B cell (primary cell): ENCODE results near the gene HOXC13. TPM values are rescaled to one million over a fixed set of nuclear protein-coding genes. Genes with fewer than 3 reads are reported as not detected.

Source experiments
- ATAC-seq: fragments of 200-7000 bp; cut with Tn5 transposase; one replicate; pipeline ENCODE4 v1.10.0; 2021; ENCODE audit warnings: low read depth, mild to moderate bottlenecking, moderate number of reproducible peaks, moderate library complexity
- CTCF ChIA-PET: fragments of 350-600 bp; sonication (Branson Sonifier 250); formaldehyde crosslinking; loops from one replicate; lab custom pipeline; 2021; ENCODE audit warnings: antibody characterized with exemption, inconsistent platforms; lab: Charles Lee
- POLR2A ChIA-PET: fragments of 350-600 bp; sonication (Branson Sonifier 250); formaldehyde crosslinking; loops from one replicate; lab custom pipeline; 2021; ENCODE audit warnings: antibody characterized with exemption; lab: Charles Lee
- DNase-seq: peaks from one replicate; pipeline ENCODE4 v3.0.0; 2013
- H2AFZ ChIP-seq: 2 replicates; pipeline ENCODE4 v1.6.1; 2012; ENCODE audit warnings: mild to moderate bottlenecking, low read depth, low read length; ENCODE audit not compliant: insufficient read depth, poor library complexity, severe bottlenecking
- H3K27ac ChIP-seq, 2 donors: 1 replicate in 1 of 2; 2 replicates in 1 of 2; pipeline ENCODE4 v1.5.1; 2012 to 2013; ENCODE audit warnings: low read length in 2 of 2, mild to moderate bottlenecking in 2 of 2, moderate library complexity in 1 of 2
- H3K27me3 ChIP-seq, 4 experiments: fragments of 200-600 bp in 1 of 4; sonication (generic) in 1 of 4; replicated peaks in 1 of 4; 1 replicate in 2 of 4; 2 replicates in 2 of 4; pipeline versions ENCODE4 v1.6.1 to v1.7.0; 2013 to 2016; ENCODE audit warnings: low read length in 3 of 4, mild to moderate bottlenecking in 2 of 4, mixed read lengths in 1 of 4, moderate library complexity in 1 of 4; ENCODE audit not compliant: insufficient read depth in 4 of 4, control insufficient read depth in 3 of 4; ENCODE audit errors: control extremely low read depth in 1 of 4
- H3K36me3 ChIP-seq, 2 experiments: replicated peaks in 1 of 2; 1 replicate in 1 of 2; 2 replicates in 1 of 2; pipeline versions ENCODE4 v1.6.1 to v1.7.1; 2013; ENCODE audit warnings: low read length in 1 of 2; ENCODE audit not compliant: insufficient read depth in 2 of 2, control insufficient read depth in 1 of 2; ENCODE audit errors: control extremely low read depth in 1 of 2, extremely low read depth in 1 of 2
- H3K4me1 ChIP-seq, 2 donors: fragments of 200-600 bp in 1 of 2; sonication (generic) in 1 of 2; 1 replicate in 1 of 2; 2 replicates in 1 of 2; pipeline versions ENCODE4 v1.5.1 to v1.6.1; 2013 to 2017; ENCODE audit warnings: low read length in 2 of 2; ENCODE audit not compliant: control insufficient read depth in 2 of 2, insufficient read depth in 2 of 2
- H3K4me2 ChIP-seq: replicated peaks from 2 replicates; pipeline ENCODE3; 2012; ENCODE audit warnings: mild to moderate bottlenecking, low read depth, low read length; ENCODE audit not compliant: poor library complexity, severe bottlenecking
- H3K4me3 ChIP-seq, 5 experiments: fragments of 200-600 bp in 1 of 5; sonication (generic) in 1 of 5; 1 replicate in 3 of 5; 2 replicates in 2 of 5; pipeline versions ENCODE4 v1.5.1 to v1.7.0; 2011 to 2016; ENCODE audit warnings: low read length in 4 of 5, mild to moderate bottlenecking in 4 of 5, low read depth in 2 of 5, control low read depth in 1 of 5, moderate library complexity in 1 of 5; ENCODE audit not compliant: insufficient read depth in 1 of 5; ENCODE audit errors: control extremely low read depth in 1 of 5, extremely low read depth in 1 of 5
- H3K79me2 ChIP-seq: fragments of 200-600 bp; sonication (generic); one replicate; pipeline ENCODE4 v1.6.0; 2016; ENCODE audit warnings: low read length; ENCODE audit not compliant: control insufficient read depth, insufficient read depth
- H3K9ac ChIP-seq: fragments of 200-600 bp; sonication (generic); 2 replicates; pipeline ENCODE4 v1.6.1; 2017; ENCODE audit warnings: mild to moderate bottlenecking, low read length, moderate library complexity
- H3K9me3 ChIP-seq, 3 donors: one replicate each; pipeline versions ENCODE4 v1.6.1 to v1.7.1; 2013; ENCODE audit warnings: low read length in 2 of 3; ENCODE audit not compliant: control insufficient read depth in 2 of 3, insufficient read depth in 1 of 3; ENCODE audit errors: control extremely low read depth in 1 of 3
- H4K20me1 ChIP-seq: 2 replicates; pipeline ENCODE4 v1.6.0; 2012; ENCODE audit warnings: mild to moderate bottlenecking, low read length; ENCODE audit not compliant: insufficient read depth, control insufficient read depth, poor library complexity, severe bottlenecking
- H3K27ac Mint-ChIP-seq: one replicate; pipeline ENCODE4 v1.8.0; 2021; ENCODE audit warnings: mixed read lengths
- H3K27me3 Mint-ChIP-seq: one replicate; pipeline ENCODE4 v1.8.0; 2021; ENCODE audit warnings: mixed read lengths
- H3K4me1 Mint-ChIP-seq: one replicate; pipeline ENCODE4 v1.8.0; 2021; ENCODE audit warnings: mixed read lengths
- H3K4me3 Mint-ChIP-seq: one replicate; pipeline ENCODE4 v1.8.0; 2021; ENCODE audit warnings: mixed read lengths
- H3K9me3 Mint-ChIP-seq: one replicate; pipeline ENCODE4 v1.8.0; 2022; ENCODE audit warnings: mixed read lengths; ENCODE audit not compliant: insufficient read depth
- CTCF ChIP-seq: fragments of 200-600 bp; IDR thresholded peaks from one replicate; pipeline ENCODE4 v1.8.0; 2022; ENCODE audit warnings: antibody characterized with exemption, mild to moderate bottlenecking
- EZH2 ChIP-seq: IDR thresholded peaks from 2 replicates; pipeline ENCODE4 v1.6.1; 2012; ENCODE audit warnings: borderline replicate concordance, low read depth, mild to moderate bottlenecking, moderate library complexity, low read length; ENCODE audit not compliant: insufficient read depth, poor library complexity, severe bottlenecking
- WGBS: methylation state at CpG from one replicate; pipeline ENCODE4 v1.1.5; 2013; ENCODE audit warnings: missing lambda C conversion rate; ENCODE audit not compliant: insufficient coverage; 5-methylcytosine and 5-hydroxymethylcytosine counted together
- intact Hi-C: fragments of 100-400 bp; cut with micrococcal nuclease; formaldehyde crosslinking; loops from one replicate; pipeline ENCODE4 v1.10.0; 2022
- polyA plus RNA-seq: library from polyadenylated mRNA; depleted of rRNA; stranded (reverse); fragments of >200 nt; gene quantifications from 2 replicates; pipeline ENCODE4 v1.2.3, GENCODE V29; 2012
- total RNA-seq, 2 donors: library from RNA; stranded (reverse); fragments of 120-200 nt in 1 of 2; gene quantifications; 1 replicate in 1 of 2; 2 replicates in 1 of 2; pipeline versions ENCODE4 v1.2.3 to v1.2.4, GENCODE V29; 2013 to 2022

HOXC13 gene
- total and polyA plus RNA-seq, 2 donors (not counting 1 experiment from before 2014, with no cell fraction given): not detected

- Histone ChIP-seq H3K27ac (no peak overlapping the region), H3K36me3 (no peaks in the 10 kb centered on the region), H3K4me2 (no peak overlapping the region), H3K79me2 (no peaks in the 10 kb centered on the region), H3K9ac (no peak overlapping the region), H3K27me3 (peaks cover 0 to 100% (median 94%) of the 10 kb centered on the region in 4 experiments), H3K4me1 (peaks cover 21 to 44% of the 10 kb centered on the region in 2 donors), H3K9me3 (peaks cover 1 to 66% (median 13%) of the 10 kb centered on the region in 3 donors), H3K4me3 (no peak overlapping the region), H4K20me1 (no peaks in the 10 kb centered on the region), H2AFZ (no peak overlapping the region)
- DNase-seq (no peak), ATAC-seq (no peak)
- CTCF ChIA-PET: interaction anchor here (1.0 kb wide), 1 partner anchor 238 kb away, joined by 3 read pairs; no protein-coding TSS in a partner anchor
- Mint-ChIP-seq H3K27ac (no peak overlapping the region), H3K4me1 (peaks cover 24% of the 10 kb centered on the region), H3K4me3 (no peak overlapping the region), H3K27me3 (peaks cover 99% of the 10 kb centered on the region), H3K9me3 (peaks cover 2% of the 10 kb centered on the region)
- 13% methylated on average over 24 of the region's 24 CpGs for WGBS
- POLR2A ChIA-PET: no interaction called here
- intact Hi-C loops: loop anchor here (5.0 kb wide), 1 partner anchor 64 kb away; the partner anchor contains the start of gene HOXC5
- TF ChIP-seq CTCF: no peak
- no peak for TF ChIP-seq EZH2
These were observed 29.8 kb downstream of the HOXC13 start for GRCh38 chr12:53968214-53969127.
